Astrocyte of the cerebellum (primary cell): ENCODE data around the gene DHX9.
"Not testable (repeated sequence)": the region's sequence is repeated elsewhere in the genome, so short reads cannot be mapped to it uniquely, and the experiment has no call there.

Experiments used
- DNase-seq: peaks from one replicate; pipeline ENCODE4 v3.0.0-alpha.2; 2011; ENCODE audit warnings: low read depth
- H3K4me3 ChIP-seq: 2 replicates; pipeline ENCODE4 v1.5.1; 2011; ENCODE audit warnings: mild to moderate bottlenecking, low read depth, low read length, moderate library complexity
- CTCF ChIP-seq: IDR thresholded peaks from 2 replicates; pipeline ENCODE4 v1.5.1; 2012; ENCODE audit warnings: low read length, low read depth, moderate library complexity, mild to moderate bottlenecking; ENCODE audit errors: missing control alignments
- in situ Hi-C: cut with HindIII; loops from 2 replicates; pipeline ENCODE4 v1.10.0; 2017; ENCODE audit warnings: low sequenced_read_pairs

The DHX9 gene

GRCh38 chr1:182889997-182890396, 50.9 kb downstream of the DHX9 start:
- in situ Hi-C loops = loop anchor here (5.0 kb wide), 1 partner anchor 38 kb away; no protein-coding TSS in a partner anchor
- no peak for DNase-seq
- no peak for TF ChIP-seq CTCF
- no peak overlapping the region for H3K4me3 ChIP-seq

GRCh38 chr1:182890927-182891610, 51.9 kb downstream of the DHX9 start:
- in situ Hi-C loops = no loop called here
- no peak for TF ChIP-seq CTCF
- DNase-seq = no peak
- H3K4me3 ChIP-seq = no peak overlapping the region

GRCh38 chr1:182897696-182898095, 58.5 kb downstream of the DHX9 start:
- in situ Hi-C loops = no loop called here
- TF ChIP-seq CTCF = no peak
- no peak for DNase-seq
- H3K4me3 ChIP-seq = no peak overlapping the region

- H3K4me3 ChIP-seq, in situ Hi-C loops, DNase-seq: not testable (repeated sequence)
Observed at GRCh38 chr1:182901946-182902345, 62.8 kb downstream of the DHX9 start.

GRCh38 chr1:182905321-182905720, 66.2 kb downstream of the DHX9 start:
- in situ Hi-C loops = no loop called here
- no peak overlapping the region for H3K4me3 ChIP-seq
- no peak for TF ChIP-seq CTCF
- DNase-seq = no peak

- no peak for TF ChIP-seq CTCF
- no peak for DNase-seq
- no peak overlapping the region for H3K4me3 ChIP-seq
- in situ Hi-C loops = no loop called here
Observed at GRCh38 chr1:182909578-182909977, 70.4 kb downstream of the DHX9 start.

- no peak for TF ChIP-seq CTCF
Observed at GRCh38 chr1:182910143-182910542, 71.0 kb downstream of the DHX9 start.

More at GRCh38 chr1:182910143-182910542, 71.0 kb downstream of the DHX9 start:
- no peak overlapping the region for H3K4me3 ChIP-seq
- no peak for DNase-seq
- in situ Hi-C loops = no loop called here
